ENCODE data around the gene SLC6A3. TPM values are rescaled to one million over a fixed set of nuclear protein-coding genes. Genes with fewer than 3 reads are reported as not detected.
"Not testable (repeated sequence)": the region's sequence is repeated elsewhere in the genome, so short reads cannot be mapped to it uniquely, and the experiment has no call there.

Gene SLC6A3
- total RNA-seq, 1 experiment from 2014 or later = not detected

DNA sequence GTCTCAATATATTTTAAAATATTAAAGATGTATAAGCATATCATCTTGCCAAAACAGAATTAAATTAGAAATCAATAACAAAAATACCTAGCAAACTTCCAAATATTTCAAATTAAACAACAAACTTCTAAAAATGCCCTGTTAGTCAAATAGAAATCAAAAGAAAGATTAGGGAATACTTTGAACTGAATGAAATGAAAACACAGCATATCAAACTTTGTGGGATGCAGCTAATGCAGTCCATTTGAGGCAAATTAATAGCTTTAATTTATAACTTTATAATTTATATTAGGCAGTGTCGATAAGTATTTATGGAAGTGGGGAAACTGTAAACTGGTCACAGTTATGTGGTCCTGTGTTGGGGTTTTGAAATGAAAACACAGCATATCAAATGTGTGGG lies 17.1 kb downstream of the SLC6A3 start:
- Mint-ChIP-seq H3K4me3 (ENCODE audit: unreplicated experiment) (no peak overlapping the region), H3K36me3 (ENCODE audit: insufficient read depth, unreplicated experiment) (peaks cover 4% of the 10 kb centered on the region), H3K4me1 (ENCODE audit: low read depth, unreplicated experiment) (no peaks in the 10 kb centered on the region), H3K27me3 (ENCODE audit: insufficient read depth, unreplicated experiment) (peaks cover 11% of the 10 kb centered on the region), H3K9me3 (ENCODE audit: unreplicated experiment) (peaks cover 20% of the 10 kb centered on the region), H3K27ac (ENCODE audit: unreplicated experiment) (no peak overlapping the region)
- Histone ChIP-seq H3K4me1 (no peaks in the 10 kb centered on the region), H3K4me3 (ENCODE audit: low read depth, low read length) (no peak overlapping the region), H3K36me3 (ENCODE audit: control insufficient read depth, insufficient read depth, low read length) (no peaks in the 10 kb centered on the region), H3K27me3 (replicated peaks; ENCODE audit: control insufficient read depth, insufficient read depth, low read length) (no peaks in the 10 kb centered on the region), H3K9me3 (peaks cover 18% of the 10 kb centered on the region)
- TF ChIP-seq, protein P1, sequence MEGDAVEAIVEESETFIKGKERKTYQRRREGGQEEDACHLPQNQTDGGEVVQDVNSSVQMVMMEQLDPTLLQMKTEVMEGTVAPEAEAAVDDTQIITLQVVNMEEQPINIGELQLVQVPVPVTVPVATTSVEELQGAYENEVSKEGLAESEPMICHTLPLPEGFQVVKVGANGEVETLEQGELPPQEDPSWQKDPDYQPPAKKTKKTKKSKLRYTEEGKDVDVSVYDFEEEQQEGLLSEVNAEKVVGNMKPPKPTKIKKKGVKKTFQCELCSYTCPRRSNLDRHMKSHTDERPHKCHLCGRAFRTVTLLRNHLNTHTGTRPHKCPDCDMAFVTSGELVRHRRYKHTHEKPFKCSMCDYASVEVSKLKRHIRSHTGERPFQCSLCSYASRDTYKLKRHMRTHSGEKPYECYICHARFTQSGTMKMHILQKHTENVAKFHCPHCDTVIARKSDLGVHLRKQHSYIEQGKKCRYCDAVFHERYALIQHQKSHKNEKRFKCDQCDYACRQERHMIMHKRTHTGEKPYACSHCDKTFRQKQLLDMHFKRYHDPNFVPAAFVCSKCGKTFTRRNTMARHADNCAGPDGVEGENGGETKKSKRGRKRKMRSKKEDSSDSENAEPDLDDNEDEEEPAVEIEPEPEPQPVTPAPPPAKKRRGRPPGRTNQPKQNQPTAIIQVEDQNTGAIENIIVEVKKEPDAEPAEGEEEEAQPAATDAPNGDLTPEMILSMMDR (IDR thresholded peaks at IDR 0.05; ENCODE audit: insufficient read depth in 1 of 2, low read depth in 1 of 2, low read length in 1 of 2, severe bottlenecking in 1 of 2, unreplicated experiment in 1 of 2) = no peak
- intact Hi-C loops (cut with micrococcal nuclease; ENCODE audit: unreplicated experiment) = no loop called here
- ChIA-PET CTCF (no interaction called here), POLR2A (no interaction called here)
- no TSS peak for BruUV-seq (replicated peaks)
- DNase-seq = no peak

DNA sequence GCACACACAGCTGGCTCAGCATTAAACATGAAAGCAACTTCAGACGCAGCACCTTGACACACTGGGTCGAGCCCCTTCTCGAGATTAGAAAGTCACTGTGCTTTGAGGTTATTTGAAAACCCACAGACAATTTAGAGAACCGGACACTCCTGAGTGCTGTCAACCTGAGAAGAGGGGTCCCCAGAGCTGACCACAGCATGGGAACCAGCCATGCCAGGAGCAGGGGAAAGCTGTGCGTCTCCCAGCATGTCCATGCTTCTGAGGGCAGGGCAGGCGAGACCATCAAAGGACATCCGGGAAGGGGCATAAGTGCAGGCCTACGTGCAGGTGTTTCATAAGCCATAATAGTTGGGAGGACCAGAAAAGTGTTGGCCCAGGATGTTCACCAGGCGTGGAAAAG lies 20.5 kb downstream of the SLC6A3 start:
- H3K27me3 ChIP-seq (replicated peaks; ENCODE audit: control insufficient read depth, insufficient read depth, low read length) = no peaks in the 10 kb centered on the region
- H3K4me3 Mint-ChIP-seq (ENCODE audit: unreplicated experiment) = no peak overlapping the region
- no peak for DNase-seq
- peaks cover 20% of the 10 kb centered on the region for H3K9me3 Mint-ChIP-seq (ENCODE audit: unreplicated experiment)
- no peaks in the 10 kb centered on the region for H3K4me1 ChIP-seq
- CTCF ChIA-PET = no interaction called here
- no peaks in the 10 kb centered on the region for H3K4me1 Mint-ChIP-seq (ENCODE audit: low read depth, unreplicated experiment)
- POLR2A ChIA-PET = no interaction called here
- no TSS peak for BruUV-seq (replicated peaks)
- H3K4me3 ChIP-seq (ENCODE audit: low read depth, low read length) = no peak overlapping the region
- TF ChIP-seq, protein P1 (IDR thresholded peaks at IDR 0.05; ENCODE audit: insufficient read depth in 1 of 2, low read depth in 1 of 2, low read length in 1 of 2, severe bottlenecking in 1 of 2, unreplicated experiment in 1 of 2) = no peak
- H3K9me3 ChIP-seq = peaks cover 18% of the 10 kb centered on the region
- peaks cover 4% of the 10 kb centered on the region for H3K36me3 Mint-ChIP-seq (ENCODE audit: insufficient read depth, unreplicated experiment)
- no peaks in the 10 kb centered on the region for H3K36me3 ChIP-seq (ENCODE audit: control insufficient read depth, insufficient read depth, low read length)
- H3K27ac Mint-ChIP-seq (ENCODE audit: unreplicated experiment) = no peak overlapping the region
- H3K27me3 Mint-ChIP-seq (ENCODE audit: insufficient read depth, unreplicated experiment) = peaks cover 9% of the 10 kb centered on the region
- intact Hi-C loops (cut with micrococcal nuclease; ENCODE audit: unreplicated experiment) = no loop called here

DNA sequence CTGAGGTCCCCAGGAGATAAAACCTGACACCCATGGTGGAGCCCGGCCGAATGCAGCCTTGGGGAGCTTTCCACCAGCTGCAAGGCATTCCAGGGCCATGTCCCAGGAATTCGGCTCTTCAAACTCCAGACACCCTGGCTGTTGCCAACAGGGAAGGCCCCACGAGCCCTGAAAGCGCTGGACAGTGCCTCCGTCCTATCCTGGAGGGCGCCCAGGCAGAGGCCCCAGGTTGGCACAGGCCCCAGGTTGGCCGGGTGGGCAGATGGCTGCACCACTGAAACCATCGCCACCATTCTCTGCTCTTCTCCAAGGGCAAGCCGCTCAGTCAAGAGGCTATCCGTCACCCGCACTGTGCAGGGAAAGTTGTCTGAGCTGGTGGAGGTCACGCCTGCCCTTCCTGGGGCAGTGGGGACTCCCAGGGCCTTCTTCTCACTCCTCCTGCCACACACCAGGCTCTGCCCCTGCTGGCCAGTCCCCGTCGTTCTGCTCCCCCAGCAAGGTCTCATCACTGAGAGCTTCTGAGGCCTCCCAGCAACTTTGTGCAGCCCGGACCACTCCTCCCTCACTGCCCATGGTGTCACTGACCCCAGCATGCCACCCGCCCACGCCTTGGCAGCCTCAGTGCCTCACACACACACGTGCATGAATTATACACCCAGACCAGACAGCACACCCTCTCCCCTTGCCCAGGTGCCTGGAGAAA lies 21.2 kb downstream of the SLC6A3 start:
- Histone ChIP-seq H3K4me1 (no peaks in the 10 kb centered on the region), H3K27me3 (replicated peaks; ENCODE audit: control insufficient read depth, insufficient read depth, low read length) (no peaks in the 10 kb centered on the region), H3K9me3 (peaks cover 16% of the 10 kb centered on the region), H3K4me3 (ENCODE audit: low read depth, low read length) (no peak overlapping the region), H3K36me3 (ENCODE audit: control insufficient read depth, insufficient read depth, low read length) (no peaks in the 10 kb centered on the region)
- ChIA-PET CTCF (no interaction called here), POLR2A (no interaction called here)
- H3K27ac Mint-ChIP-seq (ENCODE audit: unreplicated experiment) = no peak overlapping the region
- no TSS peak for BruUV-seq (replicated peaks)
- peaks cover 8% of the 10 kb centered on the region for H3K27me3 Mint-ChIP-seq (ENCODE audit: insufficient read depth, unreplicated experiment)
- no peaks in the 10 kb centered on the region for H3K4me1 Mint-ChIP-seq (ENCODE audit: low read depth, unreplicated experiment)
- DNase-seq = no peak
- no peak overlapping the region for H3K4me3 Mint-ChIP-seq (ENCODE audit: unreplicated experiment)
- H3K9me3 Mint-ChIP-seq (ENCODE audit: unreplicated experiment) = peaks cover 16% of the 10 kb centered on the region
- TF ChIP-seq, protein P1 (IDR thresholded peaks at IDR 0.05; ENCODE audit: insufficient read depth in 1 of 2, low read depth in 1 of 2, low read length in 1 of 2, severe bottlenecking in 1 of 2, unreplicated experiment in 1 of 2) = no peak
- intact Hi-C loops (cut with micrococcal nuclease; ENCODE audit: unreplicated experiment) = no loop called here
- H3K36me3 Mint-ChIP-seq (ENCODE audit: insufficient read depth, unreplicated experiment) = peaks cover 4% of the 10 kb centered on the region

DNA sequence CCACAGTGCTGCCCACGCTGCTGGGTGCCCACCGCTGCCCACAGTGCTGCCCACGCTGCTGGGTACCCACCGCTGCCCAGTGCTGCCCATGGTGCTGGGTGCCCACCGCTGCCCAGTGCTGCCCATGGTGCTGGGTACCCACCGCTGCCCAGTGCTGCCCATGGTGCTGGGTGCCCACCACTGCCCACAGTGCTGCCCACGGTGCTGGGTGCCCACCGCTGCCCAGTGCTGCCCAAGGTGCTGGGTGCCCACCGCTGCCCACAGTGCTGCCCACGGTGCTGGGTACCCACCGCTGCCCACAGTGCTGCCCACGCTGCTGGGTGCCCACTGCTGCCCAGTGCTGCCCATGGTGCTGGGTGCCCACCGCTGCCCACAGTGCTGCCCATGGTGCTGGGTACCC lies 22.7 kb downstream of the SLC6A3 start:
- H3K9me3 ChIP-seq; H3K36me3 ChIP-seq (ENCODE audit: control insufficient read depth, insufficient read depth, low read length); BruUV-seq (replicated peaks); H3K4me1 Mint-ChIP-seq (ENCODE audit: low read depth, unreplicated experiment); H3K36me3 Mint-ChIP-seq (ENCODE audit: insufficient read depth, unreplicated experiment); CTCF ChIA-PET; H3K4me3 ChIP-seq (ENCODE audit: low read depth, low read length); H3K9me3 Mint-ChIP-seq (ENCODE audit: unreplicated experiment); DNase-seq; H3K4me1 ChIP-seq; H3K4me3 Mint-ChIP-seq (ENCODE audit: unreplicated experiment); intact Hi-C loops (cut with micrococcal nuclease; ENCODE audit: unreplicated experiment); H3K27ac Mint-ChIP-seq (ENCODE audit: unreplicated experiment); H3K27me3 ChIP-seq (replicated peaks; ENCODE audit: control insufficient read depth, insufficient read depth, low read length); POLR2A ChIA-PET: not testable (repeated sequence)
- H3K27me3 Mint-ChIP-seq (ENCODE audit: insufficient read depth, unreplicated experiment) = peaks cover 16% of the 10 kb centered on the region

All from Caco-2 (cell line).